ENCODE measurements around the gene EHMT1.
A peak's percentile ranks its signal among the peaks of the same experiment; 100 is the strongest.

The EHMT1 gene

GRCh38 chr9:137618105-137619067 lies at the start of gene EHMT1:
TSS of gene EHMT1 (plus strand) at chr9:137619005. CDS start at chr9:137619029, 24 bp downstream.
- no peaks in the 10 kb centered on the region for H3K27me3 Mint-ChIP-seq
- ATAC-seq (peak; percentile 80), DNase-seq (peak; percentile 92 to 94)
- H3K27ac Mint-ChIP-seq = peak within 1 kb of the TSS; percentile 87 to 94
- peaks cover 45% of the 10 kb centered on the region for H3K4me1 Mint-ChIP-seq
- H3K9me3 Mint-ChIP-seq = no peaks in the 10 kb centered on the region
- peak within 1 kb of the TSS; percentile 91 to 93 for H3K4me3 Mint-ChIP-seq

DNA sequence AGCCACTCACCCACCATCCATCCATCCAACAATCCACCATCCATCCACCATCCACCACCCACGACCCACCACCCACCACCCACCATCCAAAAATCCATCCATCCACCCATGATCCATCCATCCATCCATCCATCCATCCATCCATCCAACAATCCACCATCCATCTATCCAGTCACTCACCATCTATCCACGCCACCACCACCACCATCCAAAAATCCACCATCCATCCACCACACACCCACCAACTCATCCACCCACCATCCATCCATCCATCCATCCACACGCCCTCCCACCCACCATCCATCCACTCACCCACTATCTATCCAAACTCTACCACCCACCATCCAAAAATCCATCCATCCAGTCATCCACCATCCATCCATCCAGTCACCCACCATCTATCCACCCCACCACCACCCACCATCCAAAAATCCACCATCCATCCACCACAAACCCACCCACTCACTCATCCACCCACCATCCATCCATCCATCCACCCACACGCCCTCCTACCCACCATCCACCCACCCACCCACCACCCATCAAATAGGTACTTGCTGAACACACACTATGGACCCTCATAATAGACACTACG lies 49.1 kb upstream of the EHMT1 start:
- Mint-ChIP-seq H3K4me1 (peaks cover 2% of the 10 kb centered on the region), H3K9me3 (no peaks in the 10 kb centered on the region), H3K27ac (peak overlapping the region in 1 of 2 donors; percentile 80), H3K4me3 (no peak overlapping the region), H3K27me3 (no peaks in the 10 kb centered on the region)
- DNase-seq (no peak), ATAC-seq (no peak)

- Mint-ChIP-seq H3K9me3 (no peaks in the 10 kb centered on the region), H3K27ac (no peak overlapping the region), H3K4me1 (peaks cover 10% of the 10 kb centered on the region), H3K4me3 (no peak overlapping the region), H3K27me3 (no peaks in the 10 kb centered on the region)
- DNase-seq (no peak), ATAC-seq (no peak)
Observed at GRCh38 chr9:137570566-137570965, 48.2 kb upstream of the EHMT1 start.

DNA sequence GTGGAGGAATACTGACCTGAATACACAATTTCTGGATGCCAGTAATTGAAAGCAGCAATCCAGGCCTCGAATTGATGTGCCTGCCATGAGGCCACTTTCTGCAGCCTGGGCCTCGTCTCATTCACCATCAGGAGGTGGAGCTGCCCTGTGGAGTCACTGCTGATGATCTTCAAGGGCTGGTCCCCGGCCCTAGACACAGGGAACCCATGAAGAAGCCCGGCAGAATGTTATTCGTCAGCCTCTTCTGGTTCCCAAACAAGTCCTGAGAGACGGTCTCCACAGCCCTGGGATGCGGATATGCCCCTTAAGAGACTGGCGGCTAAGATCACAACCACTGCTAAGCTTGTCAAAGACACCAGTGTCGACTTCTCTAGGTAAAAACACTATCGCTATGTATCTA lies 44.6 kb upstream of the EHMT1 start:
- no peak for ATAC-seq
- peaks cover 41% of the 10 kb centered on the region for H3K4me1 Mint-ChIP-seq
- no peak overlapping the region for H3K4me3 Mint-ChIP-seq
- no peak for DNase-seq
- H3K27me3 Mint-ChIP-seq = no peaks in the 10 kb centered on the region
- no peaks in the 10 kb centered on the region for H3K9me3 Mint-ChIP-seq
- no peak overlapping the region for H3K27ac Mint-ChIP-seq

GRCh38 chr9:137575364-137575715 lies 43.5 kb upstream of the EHMT1 start:
- H3K27me3 Mint-ChIP-seq = no peaks in the 10 kb centered on the region
- no peak overlapping the region for H3K4me3 Mint-ChIP-seq
- DNase-seq = no peak
- H3K9me3 Mint-ChIP-seq = no peaks in the 10 kb centered on the region
- ATAC-seq = no peak
- H3K27ac Mint-ChIP-seq = peak overlapping the region; percentile 32 to 46
- H3K4me1 Mint-ChIP-seq = peaks cover 47% of the 10 kb centered on the region

DNA sequence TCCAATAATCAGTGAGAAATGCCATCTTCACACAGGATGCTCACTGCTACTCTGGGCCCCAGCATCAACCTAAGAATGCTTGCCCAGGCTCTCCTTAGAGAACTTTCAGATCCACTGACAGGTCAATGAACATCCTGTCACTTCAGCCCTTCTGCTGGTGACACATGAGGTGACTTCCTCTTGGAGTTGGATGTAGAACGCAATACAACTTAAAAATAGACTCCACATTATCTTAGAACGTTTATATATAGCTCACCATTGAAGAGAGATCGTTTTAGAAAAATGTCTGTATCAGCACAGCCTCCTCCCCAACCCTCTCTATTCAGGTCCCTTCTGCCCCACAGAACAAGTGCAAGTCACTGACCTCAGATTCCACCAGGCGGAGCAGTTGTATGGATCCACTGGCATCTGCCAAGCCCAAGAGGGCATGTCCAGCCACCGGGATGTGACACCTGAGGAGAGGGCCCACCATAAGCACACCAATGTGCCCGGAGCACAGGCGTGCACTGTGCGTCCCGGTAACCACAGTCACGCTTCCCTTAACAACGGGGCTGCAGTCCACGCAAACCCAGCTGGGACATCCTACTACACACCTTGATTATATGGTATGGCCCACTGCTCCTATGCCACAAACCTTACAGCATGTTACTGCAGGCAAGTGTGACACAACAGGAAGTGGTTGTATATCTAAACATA lies 42.9 kb upstream of the EHMT1 start:
- Mint-ChIP-seq H3K27me3 (no peaks in the 10 kb centered on the region), H3K9me3 (no peaks in the 10 kb centered on the region), H3K4me3 (peak overlapping the region in 1 of 2 donors; percentile 18), H3K4me1 (peaks cover 47% of the 10 kb centered on the region), H3K27ac (peak overlapping the region; percentile 32 to 46)
- DNase-seq = no peak
- no peak for ATAC-seq

DNA sequence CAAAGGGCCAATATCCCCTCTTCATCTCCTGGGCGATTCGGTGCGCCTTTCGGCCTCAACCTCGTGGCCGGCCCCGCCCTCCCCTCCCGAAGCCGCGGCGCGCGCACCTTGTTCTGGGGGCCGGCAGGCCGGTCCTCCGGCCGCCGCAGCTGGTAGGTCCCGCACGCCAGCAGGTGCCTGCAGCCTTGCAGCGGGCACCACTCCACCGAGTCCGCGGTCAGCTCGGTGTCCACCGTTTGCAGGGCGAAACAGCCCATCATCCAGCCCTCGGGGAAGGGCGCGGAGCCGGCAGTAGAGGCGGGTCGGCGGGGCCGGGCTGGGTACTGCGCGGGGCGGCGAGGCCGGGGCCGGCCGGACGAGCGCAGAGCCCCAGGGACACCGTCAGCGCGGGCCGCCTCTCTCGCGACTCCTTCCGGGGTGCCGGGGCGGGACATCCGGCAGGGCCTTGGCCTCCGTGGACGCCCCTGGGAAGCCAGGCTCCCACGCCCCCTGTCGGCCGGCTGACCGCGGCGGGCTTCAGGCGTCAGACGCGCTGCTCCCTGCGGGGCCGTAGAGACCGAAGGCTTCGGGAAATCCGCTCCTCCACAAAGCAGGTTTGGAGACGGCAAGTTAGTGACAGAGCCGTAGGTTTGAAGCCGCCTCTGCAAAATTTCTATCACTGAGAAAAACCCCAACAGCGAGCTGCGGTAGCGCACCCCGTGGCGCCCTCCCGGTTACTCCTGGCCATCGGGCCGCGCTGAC lies 40.1 kb upstream of the EHMT1 start, which contains the start of gene DPH7:
DPH7 (minus strand) TSS at position 408 of the 741 bp plus-strand sequence; CDS start at position 260, 148 bp downstream.
- ATAC-seq (peak; percentile 99), DNase-seq (peak; percentile 94 to 95)
- Mint-ChIP-seq H3K27ac (peak within 1 kb of the TSS; percentile 78 to 95), H3K4me3 (peak within 1 kb of the TSS; percentile 82 to 88), H3K4me1 (peaks cover 55% of the 10 kb centered on the region), H3K27me3 (no peaks in the 10 kb centered on the region), H3K9me3 (no peaks in the 10 kb centered on the region)

- H3K4me1 Mint-ChIP-seq = peaks cover 55% of the 10 kb centered on the region
- H3K4me3 Mint-ChIP-seq = peak overlapping the region; percentile 82 to 88
- no peak for ATAC-seq
- DNase-seq = no peak
- H3K27ac Mint-ChIP-seq = peak overlapping the region in 1 of 2 donors; percentile 95
- no peaks in the 10 kb centered on the region for H3K9me3 Mint-ChIP-seq
- no peaks in the 10 kb centered on the region for H3K27me3 Mint-ChIP-seq
Observed at GRCh38 chr9:137579259-137579604, 39.6 kb upstream of the EHMT1 start.

GRCh38 chr9:137580209-137580953 lies 38.4 kb upstream of the EHMT1 start:
- H3K27me3 Mint-ChIP-seq = no peaks in the 10 kb centered on the region
- no peaks in the 10 kb centered on the region for H3K9me3 Mint-ChIP-seq
- ATAC-seq (no peak), DNase-seq (no peak)
- H3K4me3 Mint-ChIP-seq = no peak overlapping the region
- H3K4me1 Mint-ChIP-seq = peaks cover 46% of the 10 kb centered on the region
- no peak overlapping the region for H3K27ac Mint-ChIP-seq

DNA sequence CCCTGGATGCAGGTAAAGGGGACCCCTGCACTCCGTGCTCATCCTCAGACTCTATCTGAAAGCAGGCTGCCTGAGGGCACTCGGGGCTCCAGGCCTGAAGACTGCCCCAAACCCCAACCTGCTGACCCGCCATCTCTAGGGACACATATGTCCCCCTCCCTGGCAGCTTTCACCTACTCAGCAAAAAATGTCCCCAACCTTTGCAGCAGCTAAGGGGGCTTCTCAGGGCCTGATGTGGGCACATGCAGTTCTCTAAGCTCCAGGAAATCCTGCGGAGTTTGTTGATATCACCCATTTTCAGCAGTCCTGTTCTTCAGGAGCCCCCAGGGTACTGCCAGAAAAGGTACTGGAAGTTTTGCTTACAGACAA lies 37.9 kb upstream of the EHMT1 start:
- H3K9me3 Mint-ChIP-seq = no peaks in the 10 kb centered on the region
- ATAC-seq = no peak
- no peak overlapping the region for H3K27ac Mint-ChIP-seq
- peaks cover 41% of the 10 kb centered on the region for H3K4me1 Mint-ChIP-seq
- H3K4me3 Mint-ChIP-seq = no peak overlapping the region
- H3K27me3 Mint-ChIP-seq = no peaks in the 10 kb centered on the region
- DNase-seq = no peak

DNA sequence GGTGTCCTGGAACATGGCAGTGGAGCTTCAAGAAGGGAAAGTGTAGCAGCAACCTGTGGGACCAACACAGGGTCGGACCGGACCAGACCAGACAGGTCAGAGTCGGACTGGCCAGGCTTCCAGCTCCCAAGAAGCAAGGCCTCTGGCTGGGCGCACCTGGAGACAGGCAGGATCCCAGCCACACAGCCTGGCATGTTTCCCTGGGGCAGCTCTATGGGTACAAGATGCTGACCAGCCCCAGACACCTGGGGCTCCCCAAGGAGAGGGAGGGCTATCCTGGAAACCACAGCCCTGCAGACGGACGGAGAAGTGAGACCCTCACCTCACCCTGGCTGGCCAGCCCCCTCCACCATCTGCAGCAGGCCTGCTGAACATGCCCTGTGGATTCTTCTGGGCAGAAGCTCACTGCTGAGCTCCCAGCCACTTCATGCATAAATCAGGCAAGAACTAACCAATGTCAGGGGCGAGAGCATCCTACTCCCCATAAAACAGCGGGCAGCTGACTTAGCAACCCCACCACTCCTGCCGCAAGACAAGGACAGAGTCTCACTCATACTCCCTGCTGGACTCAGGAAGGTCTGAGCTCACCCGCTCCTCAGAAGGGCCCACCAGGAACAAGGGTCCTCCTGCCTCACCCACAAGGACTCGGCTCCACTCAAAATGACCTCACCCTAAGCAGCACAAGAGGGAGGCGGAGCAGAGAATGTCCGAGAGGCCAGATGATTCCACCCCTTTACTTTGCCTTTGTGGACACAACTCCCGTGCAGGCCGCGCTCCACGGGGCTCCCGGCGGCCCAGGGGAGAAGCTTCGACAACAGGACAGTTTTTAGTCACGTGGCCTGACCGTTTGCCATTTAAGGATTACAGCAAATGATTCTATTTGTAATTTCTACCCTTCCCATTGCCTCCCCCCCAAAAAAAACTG lies 37.2 kb upstream of the EHMT1 start:
- Mint-ChIP-seq H3K27ac (no peak overlapping the region), H3K27me3 (no peaks in the 10 kb centered on the region), H3K4me1 (peaks cover 34% of the 10 kb centered on the region), H3K9me3 (no peaks in the 10 kb centered on the region), H3K4me3 (no peak overlapping the region)
- ATAC-seq (no peak), DNase-seq (no peak)

DNA sequence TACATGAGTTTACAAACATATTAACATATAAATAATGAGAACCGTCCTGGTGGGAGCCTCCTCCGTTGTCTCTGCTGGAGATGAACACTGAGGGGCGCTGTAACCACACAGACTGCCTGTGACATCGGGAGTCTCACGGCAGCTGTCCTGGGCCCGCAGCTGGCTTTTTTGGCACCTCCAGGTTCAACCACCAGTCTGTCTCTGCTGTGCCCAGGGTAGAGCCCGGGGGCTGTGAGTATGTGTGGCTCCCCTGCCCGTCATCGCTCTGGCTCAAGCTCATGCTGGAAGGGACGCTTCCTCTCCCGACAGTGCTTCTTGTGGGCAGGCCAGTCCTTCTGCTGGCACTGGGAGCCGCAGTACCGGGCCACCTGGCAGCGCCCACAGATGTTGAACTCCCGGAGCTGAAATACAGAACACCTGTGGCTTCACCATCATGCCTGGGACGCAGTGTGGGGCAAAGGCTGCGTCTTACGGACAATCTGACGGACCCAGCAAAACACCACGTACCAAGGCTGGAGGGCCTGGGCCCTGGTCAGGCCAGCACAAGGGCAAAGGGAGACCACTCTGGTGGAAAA lies 36.4 kb upstream of the EHMT1 start:
- no peak for ATAC-seq
- H3K27me3 Mint-ChIP-seq = no peaks in the 10 kb centered on the region

GRCh38 chr9:137583347-137583746 lies 35.5 kb upstream of the EHMT1 start:
- DNase-seq (no peak), ATAC-seq (no peak)
- Mint-ChIP-seq H3K27ac (no peak overlapping the region), H3K4me3 (no peak overlapping the region), H3K4me1 (peaks cover 31% of the 10 kb centered on the region), H3K27me3 (no peaks in the 10 kb centered on the region), H3K9me3 (no peaks in the 10 kb centered on the region)

More for the DNA sequence above, 36.4 kb upstream of the EHMT1 start:
- peaks cover 29% of the 10 kb centered on the region for H3K4me1 Mint-ChIP-seq
- no peak overlapping the region for H3K27ac Mint-ChIP-seq
- no peak overlapping the region for H3K4me3 Mint-ChIP-seq
- no peak for DNase-seq
- H3K9me3 Mint-ChIP-seq = no peaks in the 10 kb centered on the region

DNA sequence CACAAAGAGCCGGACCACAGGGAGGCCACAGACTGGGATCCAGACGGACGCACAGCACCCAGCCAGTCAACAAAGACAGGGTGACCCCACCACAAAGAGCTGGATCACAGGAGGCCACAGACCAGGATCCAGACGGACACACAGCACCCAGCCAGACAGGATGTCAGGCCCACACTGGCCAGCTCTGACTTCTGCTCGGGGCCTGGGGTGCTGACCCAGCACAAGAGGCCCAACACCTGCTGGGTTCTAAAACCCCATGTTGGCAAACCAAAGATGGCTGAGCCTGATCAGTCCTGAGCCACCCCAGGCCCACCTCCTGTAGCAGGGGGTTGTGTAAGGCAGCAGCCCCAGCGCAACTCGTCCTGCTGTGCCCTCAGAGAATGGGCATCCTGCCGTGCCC lies 34.8 kb upstream of the EHMT1 start:
- ATAC-seq (no peak), DNase-seq (no peak)
- Mint-ChIP-seq H3K27me3 (no peaks in the 10 kb centered on the region), H3K9me3 (no peaks in the 10 kb centered on the region), H3K27ac (no peak overlapping the region), H3K4me3 (no peak overlapping the region), H3K4me1 (peaks cover 34% of the 10 kb centered on the region)
